Measurements from ENCODE around the gene DGKG. TPM values are rescaled to one million over a fixed set of nuclear protein-coding genes. Genes with fewer than 3 reads are reported as not detected.

DGKG gene
- total RNA-seq, 2 experiments from 2014 or later: 0.14 to 0.58 TPM

DNA sequence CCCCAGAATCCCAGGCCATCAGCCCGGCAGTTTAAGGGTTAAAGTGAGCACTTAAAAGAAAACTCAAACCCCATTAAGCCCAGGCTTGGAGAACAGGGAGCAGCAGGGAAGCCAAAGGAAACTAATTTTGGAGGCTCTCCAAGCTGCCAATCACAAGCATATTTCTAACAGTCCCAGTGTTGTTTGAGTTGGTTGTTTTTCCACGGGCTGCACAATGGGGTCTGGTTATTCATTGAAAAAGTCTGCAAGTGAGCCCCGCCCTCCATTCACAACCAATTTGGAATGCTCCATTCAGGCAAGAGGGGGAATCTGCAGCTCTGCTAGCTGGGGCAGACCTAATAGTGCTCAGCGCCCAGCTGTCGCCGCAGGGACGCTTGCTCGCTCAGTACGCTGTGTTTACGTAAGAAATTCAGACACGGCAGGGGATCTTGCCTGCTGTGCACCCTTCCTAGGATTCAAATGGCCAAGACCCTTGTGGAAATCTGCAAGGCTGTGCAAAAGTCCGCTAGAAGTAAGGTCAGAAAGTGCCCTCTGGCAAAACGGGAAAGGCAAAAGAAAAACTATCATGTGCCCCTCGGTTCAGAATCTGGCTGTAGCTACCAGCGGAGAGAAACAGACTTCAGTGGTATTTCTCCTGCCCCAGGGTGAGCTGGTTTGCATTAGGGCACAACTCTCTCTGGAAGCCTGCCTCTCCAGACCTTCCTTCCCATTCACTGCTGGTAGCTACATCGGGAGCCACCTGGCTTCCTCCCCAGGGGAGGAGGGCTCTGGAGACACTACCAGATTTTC lies 264.2 kb downstream of the DGKG start:
- Mint-ChIP-seq H3K36me3 (no peaks in the 10 kb centered on the region), H3K27ac (no peak overlapping the region), H3K4me3 (no peak overlapping the region), H3K9me3 (no peaks in the 10 kb centered on the region), H3K4me1 (peaks cover 6% of the 10 kb centered on the region), H3K27me3 (peaks cover 85% of the 10 kb centered on the region)
- no peak for DNase-seq

DNA sequence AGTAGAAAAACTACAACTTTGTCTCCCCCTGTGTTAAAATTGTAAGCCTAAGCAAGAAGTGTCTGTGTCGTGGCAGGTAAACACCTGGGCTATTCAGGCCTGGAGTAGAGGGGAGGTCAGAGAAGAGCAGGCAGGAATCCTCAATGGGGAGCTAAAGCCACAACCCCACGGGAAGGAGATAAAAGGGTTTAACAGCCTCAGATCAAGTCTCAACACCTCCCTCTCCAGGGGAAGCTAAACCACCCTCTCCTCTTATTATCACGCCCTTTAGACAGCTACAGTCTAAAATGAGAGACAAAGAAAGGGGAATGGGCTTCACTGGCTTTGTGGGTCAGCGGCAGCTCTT lies 264.7 kb downstream of the DGKG start:
- H3K9me3 Mint-ChIP-seq: no peaks in the 10 kb centered on the region
- peaks cover 6% of the 10 kb centered on the region for H3K4me1 Mint-ChIP-seq
- H3K36me3 Mint-ChIP-seq: no peaks in the 10 kb centered on the region
- no peak for DNase-seq
- H3K27me3 Mint-ChIP-seq: peaks cover 83% of the 10 kb centered on the region
- no peak overlapping the region for H3K4me3 Mint-ChIP-seq
- H3K27ac Mint-ChIP-seq: no peak overlapping the region

Other genes with a start within 250 kb of the DGKG start
- 1 to 10 TPM; 1.7 TPM for gene CRYGS, start 182.1 kb upstream of the DGKG start, total RNA-seq
- 10 to 100 TPM; 12.7 to 15.4 TPM for gene TBCCD1, start 205.1 kb upstream of the DGKG start, total RNA-seq
- gene DNAJB11, start 208.5 kb upstream of the DGKG start, total RNA-seq: 10 to 100 TPM; 51.7 to 53.9 TPM